Uterus (tissue), 4 donors: ENCODE results near the gene AAGAB. TPM values are rescaled to one million over a fixed set of nuclear protein-coding genes. Genes with fewer than 3 reads are reported as not detected.

Experiments used
- DNase-seq, 2 donors: peaks; one replicate each; pipeline ENCODE4 v3.0.0-alpha.2; 2019 to 2020
- H3K27ac ChIP-seq, 2 donors: fragments of 200-600 bp; sonication (generic); 1 replicate in 1 of 2; 2 replicates in 1 of 2; pipeline ENCODE4 v1.5.1; 2016 to 2018
- H3K27me3 ChIP-seq, 2 donors: fragments of 200-600 bp; sonication (generic); one replicate each; pipeline ENCODE4 v1.5.1; 2018 to 2019; ENCODE audit warnings: control low read depth in 1 of 2
- H3K36me3 ChIP-seq, 2 donors: fragments of 200-600 bp; sonication (generic); one replicate each; pipeline ENCODE4 v1.5.1; 2019; ENCODE audit warnings: control low read depth in 1 of 2
- H3K4me1 ChIP-seq, 2 donors: fragments of 200-600 bp; sonication (generic); one replicate each; pipeline ENCODE4 v1.5.1; 2018 to 2019; ENCODE audit warnings: control low read depth in 1 of 2
- H3K4me3 ChIP-seq, 2 donors: fragments of 200-600 bp; sonication (generic); 1 replicate in 1 of 2; 2 replicates in 1 of 2; pipeline ENCODE4 v1.5.1; 2018 to 2019; ENCODE audit warnings: mild to moderate bottlenecking in 1 of 2
- H3K9me3 ChIP-seq, 2 donors: fragments of 200-600 bp; sonication (generic); one replicate each; pipeline ENCODE4 v1.5.1; 2019; ENCODE audit warnings: control low read depth in 1 of 2
- POLR2A ChIP-seq, 2 donors: fragments of 450-650 bp; IDR thresholded peaks; one replicate each; pipeline ENCODE4 v1.6.1; 2016; ENCODE audit warnings: antibody characterized with exemption in 2 of 2, mild to moderate bottlenecking in 1 of 2, moderate library complexity in 1 of 2
- intact Hi-C: fragments of 100-400 bp; cut with DNase I; formaldehyde crosslinking; loops from one replicate; pipeline ENCODE4 v1.15.1; 2023; ENCODE audit warnings: low total_unique reads
- total RNA-seq, 4 donors: library from RNA; depleted of rRNA in 3 of 4; stranded (reverse); fragments of >200 nt in 3 of 4; gene quantifications; one replicate each; pipeline versions ENCODE4 v1.1.0 to v1.2.4, GENCODE V29; 2014 to 2023
- TF ChIP-seq, protein P1 (sequence below), 4 experiments: fragments of 200-600 bp in 2 of 4; fragments of 450-650 bp in 2 of 4; sonication (generic) in 2 of 4; IDR thresholded peaks; one replicate each; pipeline ENCODE4 v1.5.1; 2016 to 2019; ENCODE audit warnings: antibody characterized with exemption in 4 of 4, mild to moderate bottlenecking in 2 of 4, moderate library complexity in 1 of 4
- donor health status: DM: yes; HTN: yes; CAD: no.

AAGAB gene
- total RNA-seq, 4 donors from 2014 or later = 25.5 to 44.8 (median 39.4) TPM

DNA sequence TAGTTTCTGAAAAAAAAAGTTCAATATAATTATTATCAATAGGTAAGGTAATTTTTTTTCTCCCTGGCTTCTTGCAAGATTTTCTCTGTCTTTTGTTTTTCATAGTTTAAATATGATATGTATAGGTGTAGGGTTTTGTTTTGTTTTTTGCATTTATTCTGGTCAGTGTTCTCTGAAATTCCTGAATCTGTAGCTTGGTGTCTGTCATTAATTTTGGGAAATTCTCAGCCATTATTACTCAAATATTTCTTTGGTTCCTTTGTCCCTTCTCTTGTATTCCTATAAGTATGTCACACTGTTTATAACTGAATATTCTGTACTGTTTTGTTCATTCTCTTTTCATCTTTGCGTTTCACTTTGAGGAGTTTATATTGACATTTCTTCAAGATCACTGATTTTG lies 22.2 kb upstream of the AAGAB start:
- no peak for TF ChIP-seq POLR2A (IDR thresholded peaks at IDR 0.05)
- TF ChIP-seq, protein P1, sequence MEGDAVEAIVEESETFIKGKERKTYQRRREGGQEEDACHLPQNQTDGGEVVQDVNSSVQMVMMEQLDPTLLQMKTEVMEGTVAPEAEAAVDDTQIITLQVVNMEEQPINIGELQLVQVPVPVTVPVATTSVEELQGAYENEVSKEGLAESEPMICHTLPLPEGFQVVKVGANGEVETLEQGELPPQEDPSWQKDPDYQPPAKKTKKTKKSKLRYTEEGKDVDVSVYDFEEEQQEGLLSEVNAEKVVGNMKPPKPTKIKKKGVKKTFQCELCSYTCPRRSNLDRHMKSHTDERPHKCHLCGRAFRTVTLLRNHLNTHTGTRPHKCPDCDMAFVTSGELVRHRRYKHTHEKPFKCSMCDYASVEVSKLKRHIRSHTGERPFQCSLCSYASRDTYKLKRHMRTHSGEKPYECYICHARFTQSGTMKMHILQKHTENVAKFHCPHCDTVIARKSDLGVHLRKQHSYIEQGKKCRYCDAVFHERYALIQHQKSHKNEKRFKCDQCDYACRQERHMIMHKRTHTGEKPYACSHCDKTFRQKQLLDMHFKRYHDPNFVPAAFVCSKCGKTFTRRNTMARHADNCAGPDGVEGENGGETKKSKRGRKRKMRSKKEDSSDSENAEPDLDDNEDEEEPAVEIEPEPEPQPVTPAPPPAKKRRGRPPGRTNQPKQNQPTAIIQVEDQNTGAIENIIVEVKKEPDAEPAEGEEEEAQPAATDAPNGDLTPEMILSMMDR (IDR thresholded peaks at IDR 0.05) = no peak
- no peaks in the 10 kb centered on the region for H3K9me3 ChIP-seq
- intact Hi-C loops = no loop called here
- no peak overlapping the region for H3K27ac ChIP-seq
- no peaks in the 10 kb centered on the region for H3K27me3 ChIP-seq
- no peaks in the 10 kb centered on the region for H3K36me3 ChIP-seq
- H3K4me1 ChIP-seq = no peaks in the 10 kb centered on the region
- no peak for DNase-seq
- H3K4me3 ChIP-seq = no peak overlapping the region

DNA sequence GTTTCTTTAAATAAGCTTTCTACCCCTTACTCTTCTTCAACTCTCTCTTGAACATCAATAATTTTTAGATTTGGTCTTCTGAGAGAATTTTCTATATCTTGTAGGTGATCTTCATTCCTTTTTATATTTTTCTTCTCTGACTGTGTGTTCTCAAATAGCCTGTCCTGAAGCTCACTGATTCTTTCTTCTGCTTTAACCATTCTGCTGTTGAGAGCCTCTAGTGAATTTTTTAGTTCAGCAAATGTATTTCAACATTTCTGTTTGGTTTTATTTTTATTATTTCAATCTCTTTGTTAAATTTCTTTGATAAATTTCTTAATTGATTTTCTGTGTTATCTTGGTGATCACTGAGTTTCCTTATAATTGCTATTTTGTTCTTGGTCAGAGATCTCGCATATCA lies 19.8 kb upstream of the AAGAB start:
- intact Hi-C loops = no loop called here

DNA sequence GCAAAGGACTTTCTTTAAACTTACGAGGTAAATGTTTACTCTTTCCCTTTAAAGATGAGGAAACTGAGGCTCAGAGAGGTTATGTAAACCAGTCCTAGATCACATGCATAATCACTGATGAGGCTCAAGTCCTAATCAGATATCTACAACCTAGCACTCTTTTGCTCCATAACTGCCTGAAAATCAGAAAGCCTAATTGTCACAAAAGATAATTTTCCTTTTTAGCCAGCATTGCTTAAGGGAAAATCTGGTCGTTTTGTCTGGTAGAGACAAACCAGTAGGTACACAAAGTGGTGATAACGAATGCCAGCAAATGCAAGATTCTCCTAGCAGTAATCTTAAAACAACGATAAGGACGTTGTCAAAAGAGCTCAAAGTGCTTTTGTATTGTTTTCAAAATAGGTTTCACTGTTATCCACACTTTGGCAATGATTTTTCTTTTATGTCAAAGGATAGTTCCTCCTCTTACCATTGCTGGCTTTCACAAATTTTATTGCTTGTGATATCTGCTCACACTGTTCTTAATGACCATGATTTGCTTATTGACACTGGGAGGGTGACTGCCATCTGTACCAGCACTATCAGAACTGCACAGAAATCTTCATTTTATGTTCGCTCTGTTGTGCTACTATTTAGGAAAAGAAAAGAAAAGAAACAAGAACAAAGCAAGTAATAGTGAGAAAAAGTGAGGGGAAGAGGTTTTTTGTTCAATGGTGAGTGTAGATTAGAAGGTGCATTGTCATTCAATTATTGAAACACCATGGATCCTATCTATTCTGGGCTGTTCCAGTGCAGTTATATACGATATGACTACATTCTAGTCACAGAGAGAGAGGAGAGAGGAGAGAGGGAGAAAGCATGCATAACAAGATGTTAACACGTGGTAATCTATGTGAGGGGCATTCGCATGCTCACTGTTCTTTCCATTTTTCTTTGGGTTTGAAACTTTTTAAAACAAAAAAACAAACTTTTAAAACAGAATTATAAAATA lies 13.8 kb upstream of the AAGAB start:
- no peak overlapping the region for H3K4me3 ChIP-seq
- H3K9me3 ChIP-seq = no peaks in the 10 kb centered on the region
- no peaks in the 10 kb centered on the region for H3K36me3 ChIP-seq
- H3K27ac ChIP-seq = no peak overlapping the region
- no peaks in the 10 kb centered on the region for H3K27me3 ChIP-seq
- TF ChIP-seq POLR2A (IDR thresholded peaks at IDR 0.05) = no peak
- TF ChIP-seq, protein P1 (IDR thresholded peaks at IDR 0.05) = no peak
- no peaks in the 10 kb centered on the region for H3K4me1 ChIP-seq
- intact Hi-C loops = no loop called here
- no peak for DNase-seq

More for the DNA sequence above, 19.8 kb upstream of the AAGAB start:
- no peak overlapping the region for H3K27ac ChIP-seq
- H3K9me3 ChIP-seq = no peaks in the 10 kb centered on the region
- H3K4me1 ChIP-seq = no peaks in the 10 kb centered on the region
- DNase-seq = no peak
- H3K36me3 ChIP-seq = no peaks in the 10 kb centered on the region
- TF ChIP-seq POLR2A (IDR thresholded peaks at IDR 0.05) = no peak
- TF ChIP-seq, protein P1 (IDR thresholded peaks at IDR 0.05) = no peak
- H3K4me3 ChIP-seq = no peak overlapping the region
- H3K27me3 ChIP-seq = no peaks in the 10 kb centered on the region

DNA sequence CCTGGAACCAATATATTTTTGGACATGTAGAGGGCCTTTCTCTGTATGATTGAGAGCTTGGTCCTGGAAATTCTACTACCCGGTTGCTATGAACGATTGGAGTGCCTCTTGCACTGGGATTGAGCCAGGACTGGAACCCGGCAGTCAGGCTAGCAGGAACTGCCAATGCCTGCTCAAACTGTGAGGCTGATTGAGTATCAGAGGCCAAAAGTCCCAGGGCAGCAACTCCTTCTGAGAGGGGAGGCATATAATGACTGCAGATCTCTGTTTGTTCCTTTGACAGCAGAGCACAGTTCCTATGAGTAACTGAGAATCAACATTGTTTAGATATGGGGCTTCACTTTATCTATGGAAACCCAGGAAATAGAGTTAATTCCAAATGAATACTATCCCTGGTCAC lies 13.0 kb upstream of the AAGAB start:
- Histone ChIP-seq H3K9me3 (no peaks in the 10 kb centered on the region), H3K27ac (no peak overlapping the region), H3K36me3 (no peaks in the 10 kb centered on the region), H3K4me3 (no peak overlapping the region), H3K4me1 (no peaks in the 10 kb centered on the region), H3K27me3 (no peaks in the 10 kb centered on the region)
- TF ChIP-seq POLR2A (IDR thresholded peaks at IDR 0.05) = no peak
- TF ChIP-seq, protein P1 (IDR thresholded peaks at IDR 0.05) = no peak
- DNase-seq = no peak
- intact Hi-C loops = no loop called here

DNA sequence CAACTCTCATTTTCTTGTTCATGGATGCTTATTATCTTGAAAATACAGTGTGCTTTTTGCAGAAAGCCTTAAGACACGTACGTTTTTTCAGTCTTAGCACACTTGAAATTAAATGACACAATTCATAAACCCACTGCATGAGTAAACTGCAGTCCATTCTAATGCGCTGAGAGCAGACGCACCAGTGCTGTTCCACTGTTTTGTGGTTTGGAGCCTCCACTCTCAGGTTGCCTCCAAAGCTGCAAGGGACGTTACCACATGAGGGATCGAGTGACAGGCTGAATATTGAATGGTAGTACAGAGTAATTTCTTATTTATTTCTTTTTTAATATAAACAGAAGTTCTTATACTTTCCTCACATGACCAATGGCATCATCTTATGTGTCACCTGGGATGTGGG lies 12.4 kb upstream of the AAGAB start:
- H3K9me3 ChIP-seq = no peaks in the 10 kb centered on the region
- no peaks in the 10 kb centered on the region for H3K27me3 ChIP-seq
- no peak overlapping the region for H3K4me3 ChIP-seq
- DNase-seq = no peak
- H3K27ac ChIP-seq = no peak overlapping the region
- no peaks in the 10 kb centered on the region for H3K36me3 ChIP-seq
- TF ChIP-seq, protein P1 (IDR thresholded peaks at IDR 0.05) = no peak
- no peak for TF ChIP-seq POLR2A (IDR thresholded peaks at IDR 0.05)
- intact Hi-C loops = no loop called here
- no peaks in the 10 kb centered on the region for H3K4me1 ChIP-seq
